GM18858 (cell line): ENCODE data around the gene MACROH2A1.

Experiments used
- ATAC-seq: cut with Tn5 transposase; IDR thresholded peaks from one replicate; pipeline ENCODE4 v1.9.1; 2021; ENCODE audit not compliant: unreplicated experiment

MACROH2A1 gene

DNA sequence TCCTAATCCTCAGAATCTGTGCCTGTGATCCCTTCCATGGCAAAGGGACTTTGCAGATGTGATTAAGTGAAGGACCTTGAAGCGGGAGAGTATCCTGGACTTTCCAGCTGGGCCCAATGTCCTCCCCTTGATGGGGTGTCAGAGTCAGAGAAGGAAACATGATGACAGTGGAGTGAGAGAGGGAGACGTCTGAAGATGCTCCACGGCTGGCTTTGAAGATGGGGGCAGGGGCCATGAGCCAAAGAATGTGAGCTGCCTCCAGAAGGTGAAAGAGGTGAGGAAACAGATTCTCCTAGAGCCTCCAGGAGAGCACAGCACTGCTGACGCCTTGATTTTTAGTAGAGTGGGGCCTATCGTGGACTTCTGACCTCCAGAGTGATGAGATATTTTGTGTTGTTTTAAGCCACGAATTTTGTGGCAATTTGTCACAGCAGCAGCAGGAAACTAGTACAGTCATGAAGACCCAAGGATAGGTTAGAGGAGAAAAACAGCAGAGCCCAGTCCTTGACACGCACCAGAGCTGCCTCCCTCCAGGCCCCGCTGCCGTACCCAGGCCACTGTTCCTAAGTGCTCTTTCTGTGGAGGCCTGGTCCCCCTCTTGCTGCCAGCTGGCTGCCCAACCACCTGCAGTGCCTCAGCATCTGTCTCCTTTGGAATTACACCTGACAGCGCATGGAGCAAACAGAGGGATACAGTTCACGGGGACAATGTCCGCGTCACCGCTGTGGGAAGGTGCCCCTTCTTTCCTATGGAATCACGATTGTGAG, 78.1 kb downstream of the MACROH2A1 start:
- no peak for ATAC-seq

GRCh38 chr5:135319928-135320606, 79.0 kb downstream of the MACROH2A1 start:
- ATAC-seq: no peak

DNA sequence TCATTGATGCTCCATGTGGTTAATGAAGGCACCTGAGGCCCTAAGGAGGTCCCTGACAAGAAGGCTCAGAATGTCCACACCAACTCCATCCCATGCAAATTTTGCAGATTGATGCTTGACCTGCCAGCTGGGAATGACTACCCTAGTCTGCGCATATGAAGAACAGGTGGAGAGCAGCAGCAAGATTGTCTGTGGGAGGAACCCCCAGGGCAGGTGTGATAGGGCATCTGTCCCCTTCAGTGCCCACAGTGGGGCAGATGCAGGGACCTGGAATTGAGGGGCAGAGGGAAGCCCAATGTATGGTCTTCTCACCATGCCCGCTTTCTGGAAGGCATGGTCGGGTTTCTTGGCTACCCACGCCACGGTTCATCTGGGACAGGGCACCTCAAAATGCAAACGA, 79.6 kb downstream of the MACROH2A1 start:
- no peak for ATAC-seq

- no peak for ATAC-seq
These were observed 80.1 kb downstream of the MACROH2A1 start for GRCh38 chr5:135318924-135319323.

- ATAC-seq: no peak
These were observed 81.0 kb downstream of the MACROH2A1 start for GRCh38 chr5:135318037-135318436.

DNA sequence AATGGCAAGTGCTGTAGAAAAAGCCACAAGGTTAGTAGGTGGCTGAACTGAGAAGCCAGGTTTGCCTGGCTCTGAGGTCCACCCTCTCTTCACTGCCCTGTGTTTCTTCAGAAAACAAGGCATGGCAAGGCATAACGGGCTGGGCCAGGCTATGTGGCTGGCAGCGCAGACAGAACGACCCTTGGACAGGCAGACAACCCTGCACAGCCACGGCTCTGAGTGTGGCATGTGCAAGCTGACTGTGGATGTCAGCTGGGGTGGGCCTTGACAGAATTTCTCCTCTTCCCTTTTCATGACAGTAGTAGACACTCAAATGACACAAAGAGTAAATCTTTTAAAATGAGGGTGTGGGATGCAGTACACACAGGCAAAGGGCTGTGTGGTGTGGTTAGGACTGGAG, 81.7 kb downstream of the MACROH2A1 start:
- ATAC-seq: no peak

DNA sequence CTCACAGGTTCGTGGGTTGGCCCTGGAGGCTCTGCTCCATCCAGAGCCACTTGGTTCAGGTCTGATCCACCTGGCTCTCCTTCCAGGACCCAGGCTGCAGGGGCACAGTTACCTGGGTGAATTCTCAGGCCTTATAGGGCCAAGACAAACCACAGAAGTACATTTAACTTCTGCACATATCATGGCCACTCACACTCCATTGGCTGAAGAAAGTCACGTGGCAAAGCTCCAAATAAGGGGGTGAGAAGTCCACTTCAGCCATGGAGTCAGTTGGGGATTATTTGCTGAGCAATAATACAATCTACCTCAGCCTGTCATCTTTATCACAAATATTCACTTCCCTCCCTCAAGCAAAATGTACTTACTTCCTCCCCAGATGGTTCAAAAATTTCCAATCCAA, 83.6 kb downstream of the MACROH2A1 start:
- no peak for ATAC-seq

DNA sequence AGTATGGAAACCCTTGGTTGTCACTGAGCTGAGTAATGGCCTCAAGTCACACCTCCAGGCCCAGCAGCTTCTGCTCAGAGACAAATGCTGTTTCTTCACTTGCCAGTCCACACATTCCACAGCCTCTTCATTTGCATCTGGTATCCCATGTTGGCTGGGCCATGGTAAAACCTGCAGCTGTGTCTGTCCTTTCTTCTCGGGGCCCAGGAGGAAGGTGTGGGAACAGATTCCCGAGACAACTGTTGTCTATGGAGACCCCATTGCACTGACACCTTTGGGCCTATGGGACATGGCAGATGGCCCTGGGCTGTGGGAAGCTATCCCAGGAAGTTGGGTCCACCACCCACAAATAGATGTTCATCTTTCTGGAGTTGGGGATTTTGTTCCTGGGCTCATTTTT, 85.1 kb downstream of the MACROH2A1 start:
- ATAC-seq: no peak

- ATAC-seq: no peak
These were observed 85.6 kb downstream of the MACROH2A1 start for GRCh38 chr5:135313405-135313804.

DNA sequence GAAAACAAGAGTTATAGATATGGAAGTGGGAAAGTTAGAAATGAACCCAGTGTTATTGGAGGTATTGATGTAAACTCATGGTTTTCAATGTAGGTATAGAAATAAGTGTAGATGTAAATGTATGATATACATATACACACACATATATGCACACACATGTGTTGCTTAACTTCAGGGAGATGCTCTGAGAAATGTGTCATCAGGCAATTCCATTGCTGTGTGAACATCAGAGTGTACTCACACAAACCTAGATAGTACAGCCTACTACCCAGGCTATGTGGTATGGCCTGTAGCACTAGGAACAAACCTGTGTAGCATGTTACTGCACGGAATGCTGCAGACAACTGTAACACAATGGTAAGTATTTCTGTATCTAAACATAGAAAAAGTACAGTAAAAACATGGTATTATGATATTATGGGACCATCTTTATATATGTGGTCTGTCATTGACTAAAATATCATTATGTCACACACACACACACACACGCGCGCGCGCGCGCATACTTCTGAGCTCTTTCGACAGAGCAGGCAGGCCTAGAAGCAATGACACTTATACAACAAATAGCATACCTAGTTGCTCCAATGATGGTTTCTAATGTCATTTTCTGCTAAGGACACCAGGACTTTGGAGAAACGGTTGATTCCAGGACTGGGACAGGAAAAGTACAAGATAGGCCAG, 86.6 kb downstream of the MACROH2A1 start:
- ATAC-seq: no peak

DNA sequence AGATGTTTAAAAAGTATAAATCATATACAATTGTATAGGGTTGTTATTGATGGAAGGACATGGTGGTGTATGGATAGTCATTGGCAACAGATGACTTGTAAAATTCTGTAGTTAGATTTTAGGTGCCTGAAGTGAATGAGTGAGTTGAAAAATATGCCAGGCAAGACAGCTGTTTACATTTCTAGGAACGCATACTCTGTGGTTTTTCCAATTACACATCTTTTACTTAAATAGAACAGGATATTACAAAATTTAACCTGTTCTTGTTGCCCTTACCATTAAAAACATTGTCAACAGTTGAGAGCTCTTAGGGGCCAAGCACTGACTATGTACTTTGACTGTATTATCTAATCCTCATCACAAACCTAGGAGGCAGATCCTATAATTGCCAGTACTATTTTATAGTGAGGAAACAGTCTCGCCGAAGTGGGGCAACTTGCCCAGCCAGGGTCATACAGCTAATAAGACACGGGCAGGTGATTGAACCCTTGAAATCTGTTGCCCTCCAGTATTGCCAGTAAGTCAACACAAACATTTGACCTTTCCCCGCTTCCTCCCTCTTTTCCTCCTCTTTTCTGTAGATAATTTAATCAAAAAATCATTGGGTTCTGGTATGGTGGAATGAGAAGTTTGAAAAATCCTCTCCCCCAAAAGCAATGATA, 88.6 kb downstream of the MACROH2A1 start:
- no peak for ATAC-seq

GRCh38 chr5:135309391-135310327, 89.4 kb downstream of the MACROH2A1 start:
- ATAC-seq: no peak

- no peak for ATAC-seq
These were observed 90.3 kb downstream of the MACROH2A1 start for GRCh38 chr5:135308752-135309151.

DNA sequence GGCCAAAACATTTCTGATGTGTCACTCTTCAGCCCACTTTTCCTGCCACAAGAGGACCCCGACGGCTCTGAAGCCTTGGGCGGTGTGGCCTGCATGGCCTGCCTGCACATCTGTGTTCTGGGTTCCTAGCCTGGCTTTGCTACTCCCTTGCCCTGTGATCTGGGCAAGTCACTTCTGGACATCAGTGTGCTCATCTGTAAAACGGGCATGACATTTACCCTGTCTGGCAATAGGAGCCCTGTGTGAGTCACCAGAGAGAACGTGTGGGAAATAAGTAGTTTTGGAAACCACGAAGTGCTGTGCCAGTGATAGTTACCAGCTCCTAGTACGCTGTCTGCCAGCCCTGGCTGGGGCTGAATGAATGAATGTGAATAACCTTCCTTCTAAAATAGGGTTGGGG, 90.8 kb downstream of the MACROH2A1 start:
- no peak for ATAC-seq

DNA sequence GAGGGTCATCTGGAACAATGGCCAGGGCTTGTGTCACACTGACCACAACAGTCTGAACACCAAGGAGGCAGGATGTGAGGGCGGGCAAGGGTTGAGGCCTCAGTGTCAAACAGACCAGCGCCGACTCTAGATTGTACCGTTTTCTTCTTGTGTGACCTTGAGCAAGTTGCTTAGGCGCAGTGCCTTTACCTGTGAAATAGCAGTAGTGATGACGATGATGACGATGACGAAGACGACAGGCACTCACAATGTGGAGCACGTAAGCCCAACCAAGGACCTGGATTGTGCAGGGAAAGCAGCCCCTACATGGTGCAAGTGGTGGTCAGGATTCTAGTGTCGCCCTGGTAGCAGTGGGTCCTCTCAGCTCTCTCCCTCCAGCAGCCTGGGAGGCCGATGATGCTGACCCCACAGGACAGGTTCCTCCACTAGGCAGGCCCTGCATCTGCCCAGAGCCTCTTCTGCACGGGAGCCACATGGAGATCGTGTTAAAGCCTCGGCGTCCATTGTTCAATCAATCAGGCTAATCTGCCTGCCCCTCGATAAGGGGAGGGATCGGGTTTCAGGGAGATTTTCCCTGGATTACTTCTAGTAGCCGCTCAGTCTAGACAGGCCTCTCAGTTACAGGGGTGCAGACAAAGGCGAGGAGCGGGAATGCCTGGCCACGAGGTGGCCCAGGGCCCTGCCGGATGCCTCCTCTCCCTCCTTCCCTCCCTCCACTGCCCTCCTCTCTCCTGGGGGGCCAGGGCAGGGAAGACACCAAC, 91.7 kb downstream of the MACROH2A1 start:
- no peak for ATAC-seq

GRCh38 chr5:135306557-135306956, 92.5 kb downstream of the MACROH2A1 start:
- ATAC-seq: no peak

DNA sequence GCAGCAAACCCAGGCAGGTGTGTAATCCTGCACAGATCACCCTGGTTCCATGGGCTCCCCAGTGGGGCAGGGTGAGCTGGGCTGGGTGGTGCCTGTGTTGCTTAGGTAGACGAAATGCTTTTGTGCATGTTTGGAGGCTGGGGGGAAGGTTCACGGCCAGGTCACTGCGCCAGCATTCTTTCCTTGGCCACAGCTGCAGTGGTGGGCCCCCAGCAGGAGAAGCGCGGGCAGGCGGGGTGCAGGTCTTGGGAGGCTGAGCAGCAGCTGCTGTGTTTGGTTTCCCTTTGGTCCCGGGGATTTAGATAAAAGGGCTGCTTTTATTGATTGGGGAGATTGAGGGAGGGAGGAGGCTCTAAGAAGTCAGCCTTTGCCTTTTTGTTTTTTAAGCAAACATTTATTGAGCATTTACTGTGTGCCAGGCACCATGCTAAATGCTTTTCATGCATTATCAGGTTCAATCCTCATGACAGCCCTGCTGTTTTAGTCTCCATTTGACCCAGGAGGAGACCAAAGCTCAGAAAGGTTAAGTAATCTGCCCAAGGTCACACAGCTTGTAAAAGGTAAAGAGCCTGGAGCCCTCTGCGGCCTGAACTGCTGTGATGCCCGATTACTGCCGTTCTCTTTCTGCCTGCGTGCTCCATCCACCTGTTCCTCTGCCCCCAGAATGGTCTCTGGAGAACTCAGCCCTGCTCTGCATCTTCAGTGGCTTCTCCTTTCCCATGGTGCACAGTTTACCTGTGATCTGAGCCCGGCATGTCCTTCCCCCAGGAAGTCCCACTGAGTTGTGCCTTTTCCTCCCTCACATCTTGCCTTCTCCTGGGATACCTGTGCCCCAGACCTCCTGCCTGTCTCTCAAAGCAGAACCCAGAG, 94.4 kb downstream of the MACROH2A1 start:
- no peak for ATAC-seq

DNA sequence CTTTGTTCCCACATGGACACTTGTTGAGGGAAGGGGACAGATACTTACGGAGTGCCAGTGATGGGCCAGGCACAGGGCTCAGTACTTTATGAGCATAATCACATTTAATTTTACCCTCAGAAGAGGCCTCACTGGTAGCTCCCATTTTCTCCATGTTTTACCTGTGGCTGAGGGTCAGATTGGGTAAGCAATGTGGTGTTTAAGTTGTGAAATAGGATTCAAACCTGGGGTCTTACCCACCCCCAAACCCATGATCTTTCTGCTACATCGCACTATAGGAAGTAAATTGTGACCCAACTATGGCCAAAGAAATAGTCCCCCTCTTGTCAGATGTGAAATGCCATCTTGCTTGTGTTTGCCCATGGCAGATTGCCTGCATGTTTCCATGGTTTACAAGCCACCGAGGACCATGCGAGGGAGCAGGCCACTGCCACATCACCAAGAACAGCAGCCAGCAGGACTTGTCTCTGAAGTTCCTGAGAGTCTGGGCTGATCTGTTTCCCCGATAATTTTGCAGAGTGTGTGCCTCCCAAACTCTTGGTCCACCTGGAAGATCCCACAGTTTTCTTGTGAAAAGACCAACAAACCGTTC, 95.4 kb downstream of the MACROH2A1 start:
- no peak for ATAC-seq
